Mesothelial cell of epicardium (in vitro differentiated cells): ENCODE measurements around the gene PGM2. TPM values are rescaled to one million over a fixed set of nuclear protein-coding genes. Genes with fewer than 3 reads are reported as not detected.

ENCODE experiments used
- DNase-seq, 2 experiments: peaks; one replicate each; pipeline ENCODE4 v3.0.0; 2021; ENCODE audit warnings: low spot score in 2 of 2; ENCODE audit not compliant: unreplicated experiment in 2 of 2
- H3K27ac Mint-ChIP-seq: 2 replicates; pipeline ENCODE4 v1.8.0; 2021; ENCODE audit warnings: mixed read lengths
- H3K27me3 Mint-ChIP-seq: 2 replicates; pipeline ENCODE4 v1.8.0; 2021; ENCODE audit warnings: low read depth, mixed read lengths
- H3K36me3 Mint-ChIP-seq: 2 replicates; pipeline ENCODE4 v1.8.0; 2021; ENCODE audit warnings: mixed read lengths
- H3K4me1 Mint-ChIP-seq: 2 replicates; pipeline ENCODE4 v1.8.0; 2021; ENCODE audit warnings: mixed read lengths
- H3K4me3 Mint-ChIP-seq: 2 replicates; pipeline ENCODE4 v1.8.0; 2021; ENCODE audit warnings: mild to moderate bottlenecking, moderate library complexity, mixed read lengths
- H3K9me3 Mint-ChIP-seq: 2 replicates; pipeline ENCODE4 v1.8.0; 2021; ENCODE audit warnings: mixed read lengths
- total RNA-seq: library from RNA; stranded (reverse); gene quantifications from 3 replicates; pipeline ENCODE4 v1.2.1, GENCODE V29; 2021
- TF ChIP-seq, protein P1 (sequence below): fragments of 200-600 bp; sonication (generic); IDR thresholded peaks from one replicate; pipeline ENCODE4 v1.5.0; 2021; ENCODE audit warnings: antibody characterized with exemption; ENCODE audit not compliant: unreplicated experiment

Gene PGM2
- total RNA-seq, 1 donor from 2014 or later: 16.8 TPM

DNA sequence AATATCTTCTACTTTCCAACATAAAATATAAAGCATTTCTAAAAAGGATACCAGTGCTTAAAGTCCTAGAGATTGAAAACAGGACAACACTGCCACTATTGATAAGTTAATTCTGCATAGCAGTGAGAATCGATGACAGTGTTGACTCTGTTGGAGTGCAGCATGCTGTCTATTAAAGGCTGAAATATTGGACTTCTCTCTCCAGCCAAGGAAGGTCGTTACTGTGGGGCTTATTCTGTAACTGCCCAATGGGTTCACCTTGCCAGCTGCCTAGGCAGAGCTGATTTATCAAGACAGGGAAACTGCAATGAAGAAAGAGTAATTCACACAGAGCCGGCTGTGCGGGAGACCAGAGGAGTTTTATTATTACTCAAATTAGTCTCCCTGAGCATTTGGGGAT, 37.7 kb upstream of the PGM2 start:
- Mint-ChIP-seq H3K36me3 (peaks cover 10% of the 10 kb centered on the region), H3K4me3 (no peak overlapping the region), H3K27ac (no peak overlapping the region), H3K9me3 (peaks cover 22% of the 10 kb centered on the region), H3K4me1 (no peaks in the 10 kb centered on the region), H3K27me3 (peaks cover 16% of the 10 kb centered on the region)
- no peak for DNase-seq
- TF ChIP-seq, protein P1, sequence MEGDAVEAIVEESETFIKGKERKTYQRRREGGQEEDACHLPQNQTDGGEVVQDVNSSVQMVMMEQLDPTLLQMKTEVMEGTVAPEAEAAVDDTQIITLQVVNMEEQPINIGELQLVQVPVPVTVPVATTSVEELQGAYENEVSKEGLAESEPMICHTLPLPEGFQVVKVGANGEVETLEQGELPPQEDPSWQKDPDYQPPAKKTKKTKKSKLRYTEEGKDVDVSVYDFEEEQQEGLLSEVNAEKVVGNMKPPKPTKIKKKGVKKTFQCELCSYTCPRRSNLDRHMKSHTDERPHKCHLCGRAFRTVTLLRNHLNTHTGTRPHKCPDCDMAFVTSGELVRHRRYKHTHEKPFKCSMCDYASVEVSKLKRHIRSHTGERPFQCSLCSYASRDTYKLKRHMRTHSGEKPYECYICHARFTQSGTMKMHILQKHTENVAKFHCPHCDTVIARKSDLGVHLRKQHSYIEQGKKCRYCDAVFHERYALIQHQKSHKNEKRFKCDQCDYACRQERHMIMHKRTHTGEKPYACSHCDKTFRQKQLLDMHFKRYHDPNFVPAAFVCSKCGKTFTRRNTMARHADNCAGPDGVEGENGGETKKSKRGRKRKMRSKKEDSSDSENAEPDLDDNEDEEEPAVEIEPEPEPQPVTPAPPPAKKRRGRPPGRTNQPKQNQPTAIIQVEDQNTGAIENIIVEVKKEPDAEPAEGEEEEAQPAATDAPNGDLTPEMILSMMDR: no peak

DNA sequence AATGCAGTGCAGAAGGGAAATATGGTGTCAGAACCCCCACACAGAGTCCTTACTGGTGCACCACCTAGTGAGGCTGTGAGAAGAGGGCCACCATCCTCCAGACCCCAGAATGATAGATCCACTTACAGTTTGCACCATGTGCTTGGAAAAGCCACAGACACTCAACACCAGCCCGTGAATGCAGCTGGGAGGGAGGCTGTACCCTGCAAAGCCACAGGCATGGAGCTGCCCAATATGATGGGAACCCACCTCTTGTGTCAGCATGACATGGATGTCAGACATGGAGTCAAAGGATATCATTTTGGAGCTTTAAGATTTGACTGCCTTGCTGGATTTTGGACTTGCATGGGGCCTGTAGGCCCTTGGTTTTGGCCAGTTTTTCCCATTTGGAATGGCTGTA, 34.2 kb upstream of the PGM2 start:
- no peak for DNase-seq
- Mint-ChIP-seq H3K27ac (no peak overlapping the region), H3K27me3 (peaks cover 6% of the 10 kb centered on the region), H3K36me3 (peaks cover 7% of the 10 kb centered on the region), H3K4me3 (no peak overlapping the region), H3K4me1 (no peaks in the 10 kb centered on the region), H3K9me3 (peaks cover 10% of the 10 kb centered on the region)
- TF ChIP-seq, protein P1: no peak

DNA sequence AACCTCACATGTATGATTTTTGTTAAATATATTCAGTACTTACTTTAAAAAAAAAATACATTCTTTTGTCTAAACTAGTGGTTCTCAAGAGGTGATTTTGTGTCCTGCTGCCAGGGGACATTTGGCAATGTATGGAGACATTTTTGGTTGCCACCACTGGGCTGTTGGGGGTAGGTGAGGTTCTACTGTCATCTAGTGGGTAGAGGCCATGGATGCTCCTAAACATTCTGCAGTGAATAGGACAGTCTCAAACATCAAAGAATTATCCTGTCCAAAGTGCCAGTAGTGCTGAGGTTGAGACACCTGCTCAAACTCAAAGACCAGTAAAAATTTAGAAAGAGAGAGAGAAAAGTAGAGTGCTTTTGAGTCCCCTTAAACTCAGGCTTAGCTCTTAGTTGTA, 32.9 kb upstream of the PGM2 start:
- Mint-ChIP-seq H3K27me3 (peaks cover 3% of the 10 kb centered on the region), H3K4me3 (no peak overlapping the region), H3K4me1 (no peaks in the 10 kb centered on the region), H3K27ac (no peak overlapping the region), H3K36me3 (peaks cover 7% of the 10 kb centered on the region), H3K9me3 (peaks cover 10% of the 10 kb centered on the region)
- TF ChIP-seq, protein P1: no peak
- DNase-seq: no peak

DNA sequence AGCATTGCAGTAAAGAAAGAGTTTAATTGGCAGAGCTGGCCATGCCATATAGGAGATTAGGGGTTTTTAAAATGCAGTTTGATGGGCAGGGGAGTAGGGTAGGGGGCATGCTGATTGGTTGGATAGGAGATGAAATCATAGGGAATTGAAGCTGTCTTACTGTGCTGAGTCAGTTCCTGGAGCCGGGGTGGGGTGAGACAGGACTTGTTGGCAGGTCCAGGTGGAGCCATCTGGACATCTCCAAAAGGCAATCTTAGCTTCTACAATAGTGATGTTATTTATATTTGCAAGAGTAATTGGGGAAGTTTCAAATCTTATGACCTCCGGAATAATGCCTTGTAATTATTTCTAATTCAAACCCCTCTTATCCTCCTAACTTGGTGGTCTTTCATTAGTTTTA, 32.4 kb upstream of the PGM2 start:
- Mint-ChIP-seq H3K4me1 (no peaks in the 10 kb centered on the region), H3K27me3 (peaks cover under 1% of the 10 kb centered on the region), H3K36me3 (peaks cover 7% of the 10 kb centered on the region), H3K27ac (no peak overlapping the region), H3K4me3 (no peak overlapping the region), H3K9me3 (peaks cover 10% of the 10 kb centered on the region)
- DNase-seq: no peak
- TF ChIP-seq, protein P1: no peak

DNA sequence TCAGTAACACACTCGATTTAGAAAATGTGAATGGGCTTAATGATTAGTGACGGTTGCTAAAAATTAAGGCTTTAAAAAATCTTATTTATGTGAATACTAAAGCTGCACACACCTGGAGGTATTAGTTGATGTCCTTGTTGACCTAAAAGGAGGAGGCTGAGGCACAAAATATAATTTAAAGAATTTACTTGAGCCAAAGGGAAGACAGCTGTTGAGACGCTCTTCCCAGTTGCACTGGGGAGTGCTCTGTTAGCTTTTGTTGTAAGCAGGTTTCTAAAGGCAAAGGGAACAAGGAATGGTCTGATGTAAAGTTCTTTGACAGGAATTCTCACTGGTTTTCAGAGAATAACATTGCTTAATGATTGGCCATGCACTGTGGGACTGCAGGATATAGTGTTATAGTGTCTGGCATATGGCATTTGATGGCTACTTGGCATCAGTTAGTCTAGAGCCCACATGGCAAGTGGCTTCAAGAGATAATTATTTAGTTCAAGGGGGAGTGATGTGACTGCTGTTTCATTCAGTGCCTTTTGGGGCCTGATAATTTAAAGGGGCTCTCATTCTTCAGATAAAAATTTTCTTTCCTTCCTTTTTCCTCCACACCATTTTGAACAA, 30.8 kb upstream of the PGM2 start:
- Mint-ChIP-seq H3K36me3 (peaks cover 7% of the 10 kb centered on the region), H3K9me3 (peaks cover 10% of the 10 kb centered on the region), H3K27me3 (peaks cover 2% of the 10 kb centered on the region), H3K4me3 (no peak overlapping the region), H3K4me1 (no peaks in the 10 kb centered on the region), H3K27ac (no peak overlapping the region)
- DNase-seq: no peak
- TF ChIP-seq, protein P1: no peak

DNA sequence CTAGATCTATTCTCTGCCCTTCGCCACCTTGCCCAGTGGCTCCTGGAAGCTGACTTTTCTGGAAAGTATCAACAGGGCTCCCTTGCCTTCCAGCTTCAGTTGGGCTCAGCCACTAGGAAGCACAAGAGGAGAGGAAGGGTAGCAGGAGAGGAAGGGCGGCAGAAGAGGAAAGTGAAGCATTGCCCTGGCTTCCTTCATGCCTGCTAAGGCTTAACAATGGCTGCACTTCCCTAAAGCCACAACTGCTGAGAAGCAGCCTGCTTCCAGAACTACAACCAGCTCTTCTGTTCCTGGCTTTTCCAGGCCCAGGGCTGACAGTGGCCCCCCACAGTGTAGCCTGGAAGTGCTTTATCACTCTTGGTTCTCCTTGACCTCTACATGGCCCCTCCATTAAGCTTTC, 29.1 kb upstream of the PGM2 start:
- Mint-ChIP-seq H3K36me3 (no peaks in the 10 kb centered on the region), H3K27me3 (peaks cover 2% of the 10 kb centered on the region), H3K27ac (no peak overlapping the region), H3K4me3 (no peak overlapping the region), H3K9me3 (no peaks in the 10 kb centered on the region), H3K4me1 (no peaks in the 10 kb centered on the region)
- no peak for DNase-seq
- TF ChIP-seq, protein P1: no peak
